C4-2B (cell line): ENCODE data around the gene ABCA6.

Experiments used
- CTCF ChIP-seq: fragments of 450-650 bp; conservative IDR thresholded peaks from 2 replicates; pipeline ENCODE4 v1.5.1; 2017; ENCODE audit warnings: mild to moderate bottlenecking
- ZFX ChIP-seq: fragments of 450-650 bp; IDR thresholded peaks from 2 replicates; pipeline ENCODE4 v1.6.1; 2017

GRCh38 chr17:69048634-69049033 is 93.1 kb downstream of the ABCA6 start:
- TF ChIP-seq CTCF (no peak), ZFX (no peak)
